ENCODE data around the gene KRTAP12-1. TPM values are rescaled to one million over a fixed set of nuclear protein-coding genes. Genes with fewer than 3 reads are reported as not detected.
"Not testable (repeated sequence)": the region's sequence is repeated elsewhere in the genome, so short reads cannot be mapped to it uniquely, and the experiment has no call there.

The KRTAP12-1 gene
- total RNA-seq, 3 donors from 2014 or later, result not detected

DNA sequence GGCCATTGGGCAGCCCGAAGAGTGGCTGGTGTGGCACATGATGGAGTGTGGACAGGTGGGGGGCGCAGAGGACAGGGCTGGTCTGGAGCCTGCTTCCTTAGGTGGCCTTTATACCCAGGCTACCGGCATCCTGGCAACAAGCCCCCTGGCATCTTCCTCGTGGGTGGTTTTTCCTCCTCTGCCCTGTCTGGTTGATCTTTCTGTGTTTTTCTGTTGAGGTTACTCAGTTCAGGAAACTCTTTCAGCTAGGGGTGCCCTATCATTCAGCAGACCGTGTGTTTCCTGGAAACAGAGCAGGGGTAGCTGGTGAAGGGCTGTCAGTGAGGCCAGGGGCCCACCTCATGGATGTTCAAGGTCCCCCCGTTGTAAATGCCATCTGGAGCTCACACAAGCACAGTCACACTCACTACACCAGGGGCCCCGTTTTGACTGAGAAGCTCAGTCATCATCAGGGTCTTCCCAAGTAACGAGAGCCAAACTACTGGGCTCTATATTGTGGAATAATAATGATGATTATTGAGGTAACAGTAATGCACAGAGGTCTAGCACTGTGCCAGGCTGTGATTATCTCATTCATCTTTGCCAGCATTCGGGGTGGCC lies 27.3 kb downstream of the KRTAP12-1 start, which contains the start of gene KRTAP12-4:
Gene KRTAP12-4, minus strand, starts transcription at position 84 of the 600 bp plus-strand sequence. Its CDS starts 45 bp downstream, at position 39.
- no peak within 1 kb of the TSS for H3K4me3 Mint-ChIP-seq
- peaks cover 14% of the 10 kb centered on the region for H3K9me3 Mint-ChIP-seq
- H3K36me3 Mint-ChIP-seq (ENCODE audit: insufficient read depth), result no peaks in the 10 kb centered on the region
- no peaks in the 10 kb centered on the region for H3K27me3 Mint-ChIP-seq (ENCODE audit: low read depth)
- no peak for ATAC-seq
- H3K4me1 Mint-ChIP-seq (ENCODE audit: low read depth), result peaks cover 59% of the 10 kb centered on the region
- DNase-seq, result no peak

DNA sequence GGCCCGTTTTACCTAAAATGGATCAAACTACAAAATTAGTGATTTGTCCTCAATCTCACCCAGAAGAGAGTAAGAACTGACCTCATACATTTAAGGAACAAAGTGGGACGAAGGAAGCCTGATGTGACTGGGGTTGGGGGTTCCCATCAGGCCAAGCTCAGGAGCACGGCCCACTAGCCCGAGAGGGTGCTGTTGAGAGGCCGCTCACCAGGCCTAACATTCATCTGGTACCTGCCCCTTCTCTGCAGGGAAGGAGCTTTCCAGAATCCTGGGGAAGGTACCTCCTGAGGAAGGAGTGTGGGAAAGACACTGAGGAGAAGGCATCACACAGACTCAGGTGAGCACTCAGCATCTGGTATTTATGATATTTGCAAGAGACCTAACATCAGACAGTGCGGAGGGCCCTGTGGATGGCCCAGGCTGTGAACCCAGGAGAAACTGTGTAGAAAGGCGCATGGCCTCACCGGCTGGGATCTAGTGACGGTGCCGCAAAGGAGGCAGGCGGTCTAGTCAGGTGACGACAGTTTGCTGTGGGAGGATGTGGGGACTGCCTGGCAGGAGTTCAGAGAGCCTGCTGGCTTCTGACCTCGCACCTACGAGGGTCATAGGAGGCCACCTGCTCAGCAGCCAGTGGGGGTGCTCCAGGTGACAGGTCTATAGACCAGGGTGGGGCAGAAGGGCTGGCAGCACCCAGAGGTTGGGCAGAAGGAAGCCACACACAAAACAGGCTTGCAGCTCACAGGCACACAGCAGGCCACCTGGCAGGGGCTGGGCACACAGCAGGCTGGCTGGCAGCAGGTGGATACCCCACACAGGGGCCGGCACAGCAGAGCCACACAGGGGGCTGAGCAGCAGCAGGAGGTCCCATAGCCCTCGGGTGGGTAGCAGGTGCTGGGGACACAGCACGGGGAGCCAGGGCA lies 28.0 kb downstream of the KRTAP12-1 start:
- DNase-seq (no peak), ATAC-seq (no peak)
- H3K27me3 Mint-ChIP-seq (ENCODE audit: low read depth), result no peaks in the 10 kb centered on the region
- peaks cover 51% of the 10 kb centered on the region for H3K4me1 Mint-ChIP-seq (ENCODE audit: low read depth)
- H3K4me3 Mint-ChIP-seq, result no peak overlapping the region
- peaks cover 14% of the 10 kb centered on the region for H3K9me3 Mint-ChIP-seq
- H3K36me3 Mint-ChIP-seq (ENCODE audit: insufficient read depth), result no peaks in the 10 kb centered on the region

DNA sequence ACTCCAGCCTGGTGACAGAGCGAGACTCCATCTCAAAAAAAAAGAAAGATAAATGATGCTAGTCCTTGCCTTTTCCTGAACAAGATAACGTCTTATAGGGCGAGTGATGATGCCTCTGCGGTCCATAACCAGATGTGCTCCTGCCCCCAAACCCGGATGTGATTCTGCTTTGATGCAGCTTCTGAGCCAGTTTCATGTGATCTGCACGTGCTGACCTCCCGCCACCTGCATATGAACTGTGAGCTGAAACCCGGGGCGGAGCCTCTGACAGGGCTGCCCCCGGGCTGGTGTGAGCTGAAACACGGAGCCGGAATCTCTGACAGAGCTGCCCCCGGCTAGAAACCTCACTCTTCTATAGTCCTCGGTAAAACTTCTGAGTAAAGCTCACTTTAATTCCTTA lies 28.8 kb downstream of the KRTAP12-1 start:
- ATAC-seq, result no peak
- no peaks in the 10 kb centered on the region for H3K27me3 Mint-ChIP-seq (ENCODE audit: low read depth)
- peaks cover 43% of the 10 kb centered on the region for H3K4me1 Mint-ChIP-seq (ENCODE audit: low read depth)

DNA sequence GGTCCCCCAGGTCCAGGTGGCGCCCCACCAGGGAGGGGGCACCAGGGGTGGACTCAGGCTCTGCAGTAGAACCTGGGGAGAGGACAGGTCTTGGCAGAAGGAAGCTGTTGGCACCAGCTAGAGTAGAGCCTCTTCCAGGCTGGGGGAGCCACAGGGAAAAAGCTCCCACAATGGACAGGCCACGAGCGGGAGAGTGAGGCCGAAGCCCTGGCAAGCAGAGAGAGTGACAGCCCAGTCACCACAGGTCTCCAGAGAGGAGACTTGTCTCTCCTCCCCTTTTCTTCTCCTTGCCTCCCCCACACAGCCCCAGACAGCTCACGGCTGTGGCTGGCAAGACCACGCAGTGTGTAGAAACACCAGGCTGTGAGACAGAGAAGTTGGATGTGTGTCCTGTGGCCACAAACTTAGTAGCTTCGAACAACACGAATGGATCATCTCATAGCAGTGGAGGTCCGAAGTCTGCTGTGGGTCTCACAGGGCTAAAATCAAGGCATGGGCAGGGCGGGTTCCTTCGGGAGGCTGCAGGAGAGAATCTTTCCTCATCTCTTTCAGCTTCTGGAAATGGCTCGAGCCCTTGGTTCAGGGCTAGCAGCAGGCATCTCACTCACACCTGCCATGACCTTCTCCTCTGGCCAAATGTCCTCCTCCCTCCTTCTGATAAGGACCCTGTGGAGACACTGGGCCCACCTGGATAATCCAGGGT lies 30.8 kb downstream of the KRTAP12-1 start:
- H3K36me3 Mint-ChIP-seq (ENCODE audit: insufficient read depth), result no peaks in the 10 kb centered on the region
- no peak for ATAC-seq
- H3K4me3 Mint-ChIP-seq, result no peak overlapping the region
- peaks cover 23% of the 10 kb centered on the region for H3K4me1 Mint-ChIP-seq (ENCODE audit: low read depth)
- peaks cover 2% of the 10 kb centered on the region for H3K9me3 Mint-ChIP-seq
- H3K27me3 Mint-ChIP-seq (ENCODE audit: low read depth), result no peaks in the 10 kb centered on the region
- DNase-seq, result no peak

More for the DNA sequence above, 28.8 kb downstream of the KRTAP12-1 start:
- DNase-seq, result no peak
- Mint-ChIP-seq H3K4me3 (no peak overlapping the region), H3K9me3 (peaks cover 14% of the 10 kb centered on the region), H3K36me3 (ENCODE audit: insufficient read depth) (no peaks in the 10 kb centered on the region)

DNA sequence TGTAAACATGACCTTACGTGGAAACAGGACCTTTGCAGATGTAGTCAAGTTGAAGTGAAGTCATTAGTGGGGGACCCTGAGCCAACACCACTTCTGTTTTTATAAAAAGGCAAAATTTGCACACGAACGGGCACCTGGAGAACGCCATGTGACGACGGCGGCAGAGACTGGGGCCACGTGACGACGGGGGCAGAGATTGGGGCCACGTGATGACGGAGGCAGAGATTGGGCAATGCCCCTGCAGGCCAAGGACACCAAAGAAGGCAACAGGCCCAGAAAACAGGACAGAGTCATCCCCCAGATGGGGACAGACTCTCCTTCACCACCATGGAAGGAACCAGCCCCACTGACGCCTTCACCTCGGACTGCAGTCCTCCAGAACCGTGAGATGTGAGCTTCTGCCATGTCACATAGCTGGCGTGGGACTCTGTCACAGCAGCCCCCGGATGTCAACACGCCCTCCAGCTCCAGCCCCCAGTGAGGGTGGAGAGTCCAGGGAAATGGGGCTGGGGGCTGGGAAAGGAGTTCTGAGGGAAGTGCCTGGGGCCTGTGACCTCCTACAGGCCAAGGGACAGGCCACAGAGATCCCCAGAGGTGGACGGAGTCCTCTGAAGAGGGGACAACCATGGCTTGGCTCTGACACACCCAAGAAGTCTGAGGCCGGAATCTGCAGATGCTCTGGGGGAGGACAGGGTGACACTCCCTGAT lies 31.5 kb downstream of the KRTAP12-1 start:
- Mint-ChIP-seq H3K27me3 (ENCODE audit: low read depth) (no peaks in the 10 kb centered on the region), H3K36me3 (ENCODE audit: insufficient read depth) (no peaks in the 10 kb centered on the region), H3K9me3 (no peaks in the 10 kb centered on the region), H3K4me1 (ENCODE audit: low read depth) (peaks cover 18% of the 10 kb centered on the region), H3K4me3 (no peak overlapping the region)
- DNase-seq (no peak), ATAC-seq (no peak)

DNA sequence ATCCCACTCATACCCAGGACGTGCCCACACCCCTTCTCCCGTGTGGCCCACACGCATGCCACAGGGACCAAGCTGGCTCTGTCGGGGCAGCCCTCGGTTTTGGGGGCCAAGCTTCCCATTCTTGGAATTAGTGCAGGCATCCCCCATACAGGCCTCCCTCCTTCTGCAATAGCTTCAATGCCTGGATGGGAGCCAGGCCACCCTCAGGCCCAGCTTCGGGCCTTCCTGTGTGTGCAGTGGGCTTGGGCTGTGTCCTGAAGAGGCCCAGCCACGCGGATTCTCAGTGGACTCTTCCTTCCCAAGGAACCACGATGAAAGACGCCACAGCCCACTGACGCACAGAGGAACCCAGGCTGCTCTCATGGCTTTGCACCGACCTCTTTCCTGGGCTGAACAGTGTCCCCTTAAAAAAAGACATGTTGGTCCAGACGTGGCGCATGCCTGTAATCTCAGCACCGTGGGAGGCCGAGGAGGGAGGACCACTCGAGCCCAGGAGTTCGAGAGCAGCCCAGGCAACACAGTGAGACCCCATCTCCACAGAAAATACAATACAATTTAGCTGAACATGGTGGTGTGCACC lies 32.4 kb downstream of the KRTAP12-1 start:
- no peaks in the 10 kb centered on the region for H3K36me3 Mint-ChIP-seq (ENCODE audit: insufficient read depth)
- no peak for ATAC-seq
- H3K4me1 Mint-ChIP-seq (ENCODE audit: low read depth), result peaks cover 11% of the 10 kb centered on the region
- H3K9me3 Mint-ChIP-seq, result peaks cover 6% of the 10 kb centered on the region
- no peak for DNase-seq
- no peaks in the 10 kb centered on the region for H3K27me3 Mint-ChIP-seq (ENCODE audit: low read depth)
- H3K4me3 Mint-ChIP-seq, result no peak overlapping the region

DNA sequence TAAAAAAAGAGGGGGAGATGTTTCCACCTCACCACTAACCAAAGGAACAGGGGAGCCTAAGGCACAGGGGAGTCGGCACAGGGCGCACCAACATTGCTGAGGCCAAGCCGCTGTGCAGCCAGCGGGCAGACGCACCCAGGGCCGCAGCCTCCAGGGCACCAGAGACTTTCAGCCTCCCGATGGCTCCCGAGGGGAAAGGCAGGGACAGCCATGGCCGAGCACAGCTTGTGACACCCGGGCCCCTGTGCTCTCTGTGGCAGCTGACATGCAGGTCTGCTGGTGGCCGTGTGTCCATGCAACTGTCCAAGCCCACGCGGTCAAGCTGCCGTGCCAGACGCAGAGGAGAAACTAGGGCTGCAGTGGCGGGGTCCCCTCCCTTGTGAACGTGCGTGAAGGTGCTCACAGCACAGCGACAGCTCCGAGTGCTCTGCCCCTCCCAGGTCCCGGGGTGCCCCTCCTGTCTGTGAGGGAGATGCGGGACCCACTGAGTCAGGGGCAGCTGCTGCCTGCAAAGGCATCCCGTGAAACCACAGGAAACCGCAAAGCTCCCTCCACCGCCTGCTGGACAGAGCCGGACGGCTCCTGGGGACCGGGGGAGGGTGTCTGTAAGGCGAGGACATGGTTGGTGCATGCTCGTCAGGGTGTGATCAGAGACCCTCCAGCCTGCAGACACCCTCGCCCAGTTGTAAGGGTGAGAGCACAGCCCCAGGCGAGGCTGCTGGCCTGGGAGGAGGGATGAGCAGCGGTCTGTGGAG lies 33.2 kb downstream of the KRTAP12-1 start:
- Mint-ChIP-seq H3K4me1 (ENCODE audit: low read depth) (peaks cover 4% of the 10 kb centered on the region), H3K9me3 (peaks cover 14% of the 10 kb centered on the region), H3K4me3 (no peak overlapping the region), H3K36me3 (ENCODE audit: insufficient read depth) (no peaks in the 10 kb centered on the region), H3K27me3 (ENCODE audit: low read depth) (no peaks in the 10 kb centered on the region)
- ATAC-seq (no peak), DNase-seq (no peak)

DNA sequence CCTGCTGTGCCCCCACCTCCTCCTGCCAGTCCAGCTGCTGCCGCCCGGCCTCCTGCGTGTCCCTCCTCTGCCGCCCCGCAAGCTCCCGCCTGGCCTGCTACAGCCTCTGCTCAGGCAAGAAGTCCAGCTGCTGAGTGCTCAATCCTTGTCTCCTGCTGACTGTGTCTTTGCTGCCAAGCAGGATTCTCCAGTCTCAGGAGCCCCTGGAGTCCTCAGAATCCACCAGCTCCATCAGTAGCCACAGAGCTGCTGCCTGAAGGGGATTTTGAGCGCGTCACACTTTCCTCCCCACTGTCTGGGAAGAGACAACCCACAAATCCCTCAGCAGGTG lies 34.8 kb downstream of the KRTAP12-1 start:
- Mint-ChIP-seq H3K9me3 (peaks cover 19% of the 10 kb centered on the region), H3K4me3 (no peak overlapping the region), H3K4me1 (ENCODE audit: low read depth) (no peaks in the 10 kb centered on the region), H3K27me3 (ENCODE audit: low read depth) (no peaks in the 10 kb centered on the region), H3K36me3 (ENCODE audit: insufficient read depth) (peaks cover 2% of the 10 kb centered on the region)
- no peak for ATAC-seq
- DNase-seq, result no peak

DNA sequence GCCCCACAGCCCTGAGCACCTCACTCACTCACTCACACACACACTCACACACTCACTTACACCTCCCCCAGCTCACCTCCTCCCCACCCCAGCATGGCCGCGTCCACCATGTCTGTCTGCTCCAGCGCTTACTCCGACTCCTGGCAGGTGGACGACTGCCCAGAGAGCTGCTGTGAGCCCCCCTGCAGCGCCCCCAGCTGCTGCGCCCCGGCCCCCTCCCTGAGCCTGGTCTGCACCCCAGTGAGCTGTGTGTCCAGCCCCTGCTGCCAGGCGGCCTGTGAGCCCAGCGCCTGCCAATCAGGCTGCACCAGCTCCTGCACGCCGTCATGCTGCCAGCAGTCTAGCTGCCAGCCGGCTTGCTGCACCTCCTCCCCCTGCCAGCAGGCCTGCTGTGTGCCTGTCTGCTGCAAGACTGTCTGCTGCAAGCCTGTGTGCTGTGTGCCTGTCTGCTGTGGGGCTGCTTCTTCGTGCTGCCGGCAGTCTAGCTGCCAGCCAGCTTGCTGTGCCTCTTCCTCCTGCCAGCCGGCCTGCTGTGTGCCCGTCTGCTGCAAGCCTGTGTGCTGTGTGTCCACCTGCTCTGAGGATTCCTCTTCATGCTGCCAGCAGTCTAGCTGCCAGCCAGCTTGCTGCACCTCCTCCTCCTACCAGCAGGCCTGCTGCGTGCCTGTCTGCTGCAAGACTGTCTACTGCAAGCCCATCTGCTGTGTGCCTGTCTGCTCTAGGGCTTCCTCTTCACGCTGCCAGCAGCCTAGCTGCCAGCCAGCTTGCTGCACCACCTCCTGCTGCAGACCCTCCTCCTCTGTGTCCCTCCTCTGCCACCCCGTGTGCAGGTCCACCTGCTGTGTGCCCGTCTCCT lies 35.4 kb downstream of the KRTAP12-1 start, which contains the start of gene KRTAP10-11:
Gene KRTAP10-11, plus strand, starts transcription at position 49 of the 856 bp plus-strand sequence. Its CDS starts 45 bp downstream, at position 94.
- H3K4me1 Mint-ChIP-seq (ENCODE audit: low read depth); DNase-seq; H3K4me3 Mint-ChIP-seq; H3K36me3 Mint-ChIP-seq (ENCODE audit: insufficient read depth); H3K27me3 Mint-ChIP-seq (ENCODE audit: low read depth); ATAC-seq: not testable (repeated sequence)
- H3K9me3 Mint-ChIP-seq, result peaks cover 19% of the 10 kb centered on the region

DNA sequence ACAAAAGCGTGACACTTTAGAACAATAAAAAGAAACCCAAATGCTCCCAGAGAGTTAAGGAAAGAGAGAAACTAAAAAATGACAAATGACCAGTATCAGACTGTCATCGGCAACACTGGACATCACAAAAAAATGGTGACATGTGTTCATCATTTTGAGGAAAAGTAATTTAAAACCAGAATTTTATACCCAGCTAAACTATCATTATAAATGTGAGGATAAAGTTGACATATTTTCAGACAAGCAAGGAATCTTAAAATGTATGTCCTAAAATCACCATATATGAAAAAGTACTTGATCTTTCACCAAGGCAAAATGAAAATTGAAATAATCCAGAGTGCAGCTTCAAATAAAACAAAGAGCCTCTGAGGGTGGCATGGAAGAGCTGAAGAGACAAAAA lies 37.1 kb downstream of the KRTAP12-1 start:
- Mint-ChIP-seq H3K27me3 (ENCODE audit: low read depth) (peaks cover 6% of the 10 kb centered on the region), H3K4me3 (no peak overlapping the region), H3K9me3 (peaks cover 27% of the 10 kb centered on the region), H3K36me3 (ENCODE audit: insufficient read depth) (peaks cover 2% of the 10 kb centered on the region), H3K4me1 (ENCODE audit: low read depth) (no peaks in the 10 kb centered on the region)
- DNase-seq (no peak), ATAC-seq (no peak)

DNA sequence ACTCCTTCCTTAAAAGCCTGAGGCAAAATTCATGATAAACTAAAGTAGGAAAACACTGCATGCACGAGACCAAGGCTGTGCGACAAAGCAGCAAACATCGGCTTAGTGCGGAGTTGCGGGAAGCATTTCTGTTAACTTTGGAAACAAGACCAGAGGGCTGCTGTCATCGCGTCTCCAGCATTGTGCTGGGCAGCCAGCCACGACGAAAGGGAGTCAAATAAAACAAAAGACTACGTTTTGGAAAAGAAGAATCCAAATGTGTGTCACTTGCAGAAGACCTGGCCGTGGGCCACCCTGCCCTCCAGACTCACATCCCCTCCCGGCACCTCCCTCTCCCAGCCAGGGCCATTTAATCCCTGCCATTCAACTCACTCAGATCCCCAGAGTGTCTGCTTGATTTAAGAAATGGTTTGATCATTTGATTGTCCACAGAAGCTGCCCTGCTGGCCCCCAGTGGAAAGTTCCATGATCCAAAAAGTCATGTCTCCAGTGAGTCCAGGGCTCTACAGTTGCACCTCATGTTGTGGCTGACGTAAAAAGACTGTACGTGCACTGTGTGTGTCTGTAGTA lies 38.1 kb downstream of the KRTAP12-1 start:
- peaks cover 10% of the 10 kb centered on the region for H3K27me3 Mint-ChIP-seq (ENCODE audit: low read depth)
- DNase-seq, result no peak
- H3K9me3 Mint-ChIP-seq, result peaks cover 27% of the 10 kb centered on the region
- H3K4me3 Mint-ChIP-seq, result no peak overlapping the region
- H3K36me3 Mint-ChIP-seq (ENCODE audit: insufficient read depth), result peaks cover 2% of the 10 kb centered on the region
- no peaks in the 10 kb centered on the region for H3K4me1 Mint-ChIP-seq (ENCODE audit: low read depth)
- ATAC-seq, result no peak

DNA sequence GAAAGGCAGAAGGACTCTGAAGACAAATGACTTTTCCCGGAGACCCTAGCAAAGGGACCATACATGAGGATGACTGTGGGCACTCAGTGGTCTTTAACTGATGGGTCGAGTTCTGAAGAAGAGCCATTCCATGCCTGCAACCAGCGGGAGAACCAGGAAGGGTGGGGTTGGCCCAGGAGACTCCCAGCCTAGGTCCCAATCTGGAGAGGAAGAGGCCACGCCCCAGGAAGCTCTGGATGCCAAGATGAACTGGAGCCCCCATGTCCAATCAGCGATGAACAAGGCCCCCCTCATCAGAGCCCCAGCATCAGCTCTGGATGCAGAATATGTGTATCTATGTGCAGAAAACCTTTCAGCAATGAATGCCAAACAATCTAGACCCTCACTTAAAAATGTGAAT lies 41.2 kb downstream of the KRTAP12-1 start:
- no peaks in the 10 kb centered on the region for H3K4me1 Mint-ChIP-seq (ENCODE audit: low read depth)
- H3K27me3 Mint-ChIP-seq (ENCODE audit: low read depth), result peaks cover 10% of the 10 kb centered on the region
- ATAC-seq, result no peak
- peaks cover 2% of the 10 kb centered on the region for H3K36me3 Mint-ChIP-seq (ENCODE audit: insufficient read depth)
- peaks cover 27% of the 10 kb centered on the region for H3K9me3 Mint-ChIP-seq
- no peak overlapping the region for H3K4me3 Mint-ChIP-seq
- DNase-seq, result no peak
